Stomach (tissue), 19 donors: Measurements from ENCODE around the gene CT47A7. TPM values are rescaled to one million over a fixed set of nuclear protein-coding genes. Genes with fewer than 3 reads are reported as not detected.
"Not testable (repeated sequence)": the region's sequence is repeated elsewhere in the genome, so short reads cannot be mapped to it uniquely, and the experiment has no call there.

Experiments used
- DNase-seq, 2 donors: peaks; one replicate each; pipeline versions ENCODE4 v3.0.0 to v3.0.0-alpha.2; 2013 to 2019
- H3K27ac ChIP-seq, 5 donors: fragments of 200-600 bp in 4 of 5; sonication (generic) in 4 of 5; one replicate each; pipeline ENCODE4 v1.5.1; 2013 to 2019; ENCODE audit warnings: mild to moderate bottlenecking in 1 of 5, moderate library complexity in 1 of 5
- H3K27me3 ChIP-seq, 3 donors: fragments of 200-600 bp; sonication (generic); one replicate each; pipeline ENCODE4 v1.5.1; 2017 to 2019; ENCODE audit warnings: mixed run types in 1 of 3
- H3K36me3 ChIP-seq, 4 donors: fragments of 200-600 bp; sonication (generic); 1 replicate in 3 of 4; 2 replicates in 1 of 4; pipeline ENCODE4 v1.5.1; 2016 to 2019
- H3K4me1 ChIP-seq, 4 donors: fragments of 200-600 bp; sonication (generic); one replicate each; pipeline ENCODE4 v1.5.1; 2016 to 2019
- H3K4me3 ChIP-seq, 4 donors: fragments of 200-600 bp; sonication (generic) in 3 of 4; one replicate each; pipeline ENCODE4 v1.5.1; 2016 to 2019; ENCODE audit warnings: mild to moderate bottlenecking in 1 of 4
- H3K9me3 ChIP-seq, 4 donors: fragments of 200-600 bp; sonication (generic); one replicate each; pipeline ENCODE4 v1.5.1; 2016 to 2019
- EP300 ChIP-seq: sonication (generic); formaldehyde crosslinking; IDR thresholded peaks from one replicate; pipeline ENCODE4 v1.6.1; 2017; ENCODE audit warnings: antibody characterized with exemption
- POLR2A ChIP-seq, 4 donors: fragments of 450-650 bp; IDR thresholded peaks; one replicate each; pipeline ENCODE4 v1.6.1; 2016; ENCODE audit warnings: antibody characterized with exemption in 4 of 4, control low read depth in 2 of 4, mild to moderate bottlenecking in 1 of 4, moderate library complexity in 1 of 4
- POLR2AphosphoS5 ChIP-seq, 3 donors: sonication (generic); formaldehyde crosslinking; IDR thresholded peaks; one replicate each; pipeline ENCODE4 v1.6.1; 2016; ENCODE audit warnings: antibody characterized with exemption in 3 of 3
- WGBS, 5 donors: extraction: QIAGEN DNeasy Blood & Tissue Kit in 3 of 5; methylation state at CpG; one replicate each; pipeline versions ENCODE4 v1.1.5 to v1.1.7; 2013 to 2018; 5-methylcytosine and 5-hydroxymethylcytosine counted together
- intact Hi-C: fragments of 100-400 bp; cut with DNase I; formaldehyde crosslinking; loops from one replicate; pipeline ENCODE4 v1.15.1; 2023; ENCODE audit warnings: low total_unique reads
- long read RNA-seq, 10 donors: transcript quantifications; one replicate each; lab custom pipeline, GENCODE V29; 2026
- polyA plus RNA-seq, 3 donors: library from polyadenylated mRNA; stranded (reverse); fragments of 200-250 nt; gene quantifications; one replicate each; pipeline ENCODE4 v1.2.3, GENCODE V29; 2013
- small RNA-seq, 4 donors: library from RNA; depleted of rRNA; stranded (forward); fragments of <200 nt; gene quantifications; one replicate each; pipeline ENCODE3, GENCODE V24; 2016
- total RNA-seq, 5 donors: library from RNA; depleted of rRNA; stranded (reverse); fragments of >200 nt; gene quantifications; one replicate each; pipeline versions ENCODE4 v1.1.0 to v1.2.3, GENCODE V29; 2014 to 2016
- TF ChIP-seq, protein P1 (sequence below), 7 experiments: fragments of 450-650 bp in 4 of 7; fragments of 200-600 bp in 3 of 7; sonication (generic) in 3 of 7; IDR thresholded peaks; one replicate each; pipeline ENCODE4 v1.5.1; 2016 to 2019; ENCODE audit warnings: antibody characterized with exemption in 7 of 7, control low read depth in 2 of 7, mild to moderate bottlenecking in 1 of 7
- donor health status: healthy with polysubstance abuse.
- donor health status: Bipolar disorder and iron deficiency.
- donor health status: healthy.

CT47A7 gene
- total RNA-seq: not detected
- not detected for polyA plus RNA-seq
- long read RNA-seq, donor 1: 0 reads
- long read RNA-seq, donor 2: 0 reads
- long read RNA-seq, donor 3: 0 reads
- long read RNA-seq, donor 4: 0 reads
- long read RNA-seq, donor 5: 0 reads
- long read RNA-seq, donor 6: 0 reads
- long read RNA-seq, donor 7: 0 reads
- long read RNA-seq, donor 8: 0 reads
- long read RNA-seq, donor 9: 0 reads
- long read RNA-seq, donor 10: 0 reads

GRCh38 chrX:120956500-120956899, at the start of gene CT47A7:
TSS of gene CT47A7 (minus strand) at chrX:120956600. CDS start at chrX:120956345, 255 bp downstream.
- intact Hi-C loops: not testable (repeated sequence)

DNA sequence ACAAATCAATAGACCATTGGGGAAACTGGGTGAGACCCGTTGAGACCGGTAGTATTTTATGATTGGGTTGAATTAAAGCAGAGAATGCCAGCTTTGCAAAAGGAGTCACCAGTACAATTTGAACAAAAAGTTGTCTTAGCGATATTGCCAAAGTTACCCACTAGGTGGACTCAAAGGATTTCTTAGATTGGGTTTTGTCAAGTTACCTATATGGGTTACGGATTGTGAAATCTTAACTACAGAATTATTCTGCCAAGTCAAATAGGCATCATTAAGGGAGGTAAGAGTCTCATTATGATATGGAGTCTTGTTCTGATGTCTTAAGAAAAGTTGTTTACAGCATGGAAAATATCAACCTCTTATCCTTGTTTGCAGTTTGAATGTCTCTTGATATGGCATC, 44.2 kb upstream of the CT47A7 start:
- no peaks in the 10 kb centered on the region for H3K36me3 ChIP-seq
- H3K4me1 ChIP-seq: no peaks in the 10 kb centered on the region
- intact Hi-C loops: no loop called here
- TF ChIP-seq EP300: no peak
- TF ChIP-seq POLR2A (IDR thresholded peaks at IDR 0.05): no peak
- TF ChIP-seq, protein P1, sequence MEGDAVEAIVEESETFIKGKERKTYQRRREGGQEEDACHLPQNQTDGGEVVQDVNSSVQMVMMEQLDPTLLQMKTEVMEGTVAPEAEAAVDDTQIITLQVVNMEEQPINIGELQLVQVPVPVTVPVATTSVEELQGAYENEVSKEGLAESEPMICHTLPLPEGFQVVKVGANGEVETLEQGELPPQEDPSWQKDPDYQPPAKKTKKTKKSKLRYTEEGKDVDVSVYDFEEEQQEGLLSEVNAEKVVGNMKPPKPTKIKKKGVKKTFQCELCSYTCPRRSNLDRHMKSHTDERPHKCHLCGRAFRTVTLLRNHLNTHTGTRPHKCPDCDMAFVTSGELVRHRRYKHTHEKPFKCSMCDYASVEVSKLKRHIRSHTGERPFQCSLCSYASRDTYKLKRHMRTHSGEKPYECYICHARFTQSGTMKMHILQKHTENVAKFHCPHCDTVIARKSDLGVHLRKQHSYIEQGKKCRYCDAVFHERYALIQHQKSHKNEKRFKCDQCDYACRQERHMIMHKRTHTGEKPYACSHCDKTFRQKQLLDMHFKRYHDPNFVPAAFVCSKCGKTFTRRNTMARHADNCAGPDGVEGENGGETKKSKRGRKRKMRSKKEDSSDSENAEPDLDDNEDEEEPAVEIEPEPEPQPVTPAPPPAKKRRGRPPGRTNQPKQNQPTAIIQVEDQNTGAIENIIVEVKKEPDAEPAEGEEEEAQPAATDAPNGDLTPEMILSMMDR (IDR thresholded peaks at IDR 0.05): no peak
- TF ChIP-seq POLR2AphosphoS5 (IDR thresholded peaks at IDR 0.05): no peak
- no peak overlapping the region for H3K27ac ChIP-seq
- no peaks in the 10 kb centered on the region for H3K27me3 ChIP-seq
- peak in 1 of 2 donors; percentile 22 for DNase-seq
- H3K9me3 ChIP-seq: no peaks in the 10 kb centered on the region
- WGBS, 5 donors: 20 to 64% (median 49%) methylated on average over 4 of the region's 4 CpGs
- no peak overlapping the region for H3K4me3 ChIP-seq

More at GRCh38 chrX:120956500-120956899, at the start of gene CT47A7:
- H3K4me1 ChIP-seq, H3K27me3 ChIP-seq, H3K9me3 ChIP-seq, H3K4me3 ChIP-seq, H3K36me3 ChIP-seq, H3K27ac ChIP-seq, DNase-seq: not testable (repeated sequence)
- WGBS, 5 donors: no CpG with 5 or more reads among the region's 7 CpGs

GRCh38 chrX:120999413-120999812, 43.0 kb upstream of the CT47A7 start:
- Histone ChIP-seq H3K36me3 (no peaks in the 10 kb centered on the region), H3K4me1 (no peaks in the 10 kb centered on the region), H3K27me3 (no peaks in the 10 kb centered on the region), H3K27ac (no peak overlapping the region), H3K9me3 (no peaks in the 10 kb centered on the region), H3K4me3 (no peak overlapping the region)
- 69 to 83% (median 71%) methylated on average over 3 of the region's 3 CpGs for WGBS, 5 donors
- intact Hi-C loops: no loop called here
- no peak for DNase-seq
- no peak for TF ChIP-seq EP300
- TF ChIP-seq POLR2AphosphoS5 (IDR thresholded peaks at IDR 0.05): no peak
- TF ChIP-seq POLR2A (IDR thresholded peaks at IDR 0.05): no peak
- TF ChIP-seq, protein P1 (IDR thresholded peaks at IDR 0.05): no peak

GRCh38 chrX:120985660-120986059, 29.3 kb upstream of the CT47A7 start, which contains the start of gene CT47A1:
TSS of gene CT47A1 (minus strand) at chrX:120985760. CDS start at chrX:120985529, 231 bp downstream.
- DNase-seq, H3K27me3 ChIP-seq, H3K36me3 ChIP-seq, H3K27ac ChIP-seq, H3K4me3 ChIP-seq, intact Hi-C loops, H3K4me1 ChIP-seq, H3K9me3 ChIP-seq: not testable (repeated sequence)
- WGBS, 5 donors: no CpG with 5 or more reads among the region's 8 CpGs

Small RNA genes within 50 kb of the gene (small RNA-seq; reads per million reads assigned to genes)
- gene AL670379.1 (0 reads per million in 4 donors), gene AL670379.10 (0 reads per million in 4 donors), gene AL670379.11 (0 reads per million in 4 donors), gene AL670379.12 (0 reads per million in 4 donors), gene AL670379.2 (0 reads per million in 4 donors), gene AL670379.3 (0 reads per million in 4 donors), gene AL670379.4 (0 reads per million in 4 donors), gene AL670379.5 (0 reads per million in 4 donors), gene AL670379.6 (0 reads per million in 4 donors), gene AL670379.7 (0 reads per million in 4 donors), gene AL670379.8 (0 reads per million in 4 donors), gene AL670379.9 (0 reads per million in 4 donors)

Other genes starting within 250 kb of the CT47A7 start
- not detected for gene CT47B1, start 80.7 kb downstream of the CT47A7 start, total RNA-seq
- gene CT47B1, start 80.7 kb downstream of the CT47A7 start, polyA plus RNA-seq: not detected
- not detected for gene CT47A11, start 19.4 kb downstream of the CT47A7 start, total RNA-seq
- gene CT47A11, start 19.4 kb downstream of the CT47A7 start, polyA plus RNA-seq: not detected
- gene CT47A10, start 14.6 kb downstream of the CT47A7 start, total RNA-seq: not detected
- gene CT47A10, start 14.6 kb downstream of the CT47A7 start, polyA plus RNA-seq: not detected
- gene CT47A9, start 9.7 kb downstream of the CT47A7 start, total RNA-seq: not detected
- gene CT47A9, start 9.7 kb downstream of the CT47A7 start, polyA plus RNA-seq: not detected
- not detected for gene CT47A8, start 4.9 kb downstream of the CT47A7 start, total RNA-seq
- gene CT47A8, start 4.9 kb downstream of the CT47A7 start, polyA plus RNA-seq: not detected
- not detected for gene CT47A6, start 4.9 kb upstream of the CT47A7 start, total RNA-seq
- gene CT47A6, start 4.9 kb upstream of the CT47A7 start, polyA plus RNA-seq: not detected
- gene CT47A5, start 9.7 kb upstream of the CT47A7 start, total RNA-seq: not detected
- not detected for gene CT47A5, start 9.7 kb upstream of the CT47A7 start, polyA plus RNA-seq
- gene CT47A4, start 14.6 kb upstream of the CT47A7 start, total RNA-seq: not detected
- not detected for gene CT47A4, start 14.6 kb upstream of the CT47A7 start, polyA plus RNA-seq
- gene CT47A3, start 19.5 kb upstream of the CT47A7 start, total RNA-seq: not detected
- not detected for gene CT47A3, start 19.5 kb upstream of the CT47A7 start, polyA plus RNA-seq
- not detected for gene CT47A2, start 24.3 kb upstream of the CT47A7 start, total RNA-seq
- gene CT47A2, start 24.3 kb upstream of the CT47A7 start, polyA plus RNA-seq: not detected
- not detected for gene CT47A1, start 29.2 kb upstream of the CT47A7 start, total RNA-seq
- not detected for gene CT47A1, start 29.2 kb upstream of the CT47A7 start, polyA plus RNA-seq
- gene GLUD2, start 91.0 kb upstream of the CT47A7 start, total RNA-seq: 1 to 10 TPM in 3 of 5 donors, under 1 TPM in 1, not detected in 1; 0.45 to 2.8 (median 1.5) TPM
- under 1 TPM; 0.18 to 0.37 (median 0.31) TPM for gene GLUD2, start 91.0 kb upstream of the CT47A7 start, polyA plus RNA-seq